NCI-H1930 (cell line): ENCODE results near the gene TAPBPL.
"Not testable (repeated sequence)": the region's sequence is repeated elsewhere in the genome, so short reads cannot be mapped to it uniquely, and the experiment has no call there.

Experiments
- DNase-seq, 2 experiments: peaks; one replicate each; lab custom pipeline; 2025; lab: John Stamatoyannopoulos, UW

The TAPBPL gene

GRCh38 chr12:6493497-6494257 is 41.8 kb downstream of the TAPBPL start, which contains the start of gene NCAPD2:
NCAPD2 (plus strand) TSS chr12:6494102; CDS start chr12:6495099, 997 bp downstream.
- DNase-seq: peak; percentile 97 to 98

- DNase-seq: no peak
Measured at GRCh38 chr12:6494258-6494743, 42.5 kb downstream of the TAPBPL start.

GRCh38 chr12:6494968-6495367 is 43.1 kb downstream of the TAPBPL start:
- no peak for DNase-seq

GRCh38 chr12:6497291-6497690 is 45.4 kb downstream of the TAPBPL start:
- DNase-seq: not testable (repeated sequence)

GRCh38 chr12:6500466-6500865 is 48.6 kb downstream of the TAPBPL start:
- no peak for DNase-seq

GRCh38 chr12:6507102-6507998 is 55.5 kb downstream of the TAPBPL start:
- no peak for DNase-seq

- DNase-seq: no peak
Measured at GRCh38 chr12:6508087-6508486, 56.2 kb downstream of the TAPBPL start.
